ENCODE results near the gene PCGF5. TPM values are rescaled to one million over a fixed set of nuclear protein-coding genes. Genes with fewer than 3 reads are reported as not detected.

PCGF5 gene
- total and polyA plus RNA-seq, 10 of the 15 experiments (the other 5 are each of a cell fraction or from before 2014, with no cell fraction given), result 33.2 to 79.7 (median 50.7) TPM

DNA sequence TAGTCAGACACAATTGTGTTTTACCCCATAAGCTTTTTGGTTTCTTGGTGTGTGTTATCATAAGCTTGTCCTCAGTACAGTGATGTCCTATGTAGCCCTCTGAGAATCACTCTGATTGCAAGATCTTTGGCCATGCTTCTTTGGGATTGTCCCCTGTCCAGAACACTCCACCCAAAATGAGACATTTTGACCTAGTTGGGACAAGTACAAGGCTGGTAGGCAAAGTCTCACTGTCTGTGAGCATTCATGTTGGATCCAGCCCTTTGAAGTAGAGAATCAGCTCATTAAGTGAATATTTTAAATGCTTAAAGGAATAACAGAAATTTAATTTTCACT, 28.9 kb upstream of the PCGF5 start (continued):
- TF ChIP-seq, protein P1, sequence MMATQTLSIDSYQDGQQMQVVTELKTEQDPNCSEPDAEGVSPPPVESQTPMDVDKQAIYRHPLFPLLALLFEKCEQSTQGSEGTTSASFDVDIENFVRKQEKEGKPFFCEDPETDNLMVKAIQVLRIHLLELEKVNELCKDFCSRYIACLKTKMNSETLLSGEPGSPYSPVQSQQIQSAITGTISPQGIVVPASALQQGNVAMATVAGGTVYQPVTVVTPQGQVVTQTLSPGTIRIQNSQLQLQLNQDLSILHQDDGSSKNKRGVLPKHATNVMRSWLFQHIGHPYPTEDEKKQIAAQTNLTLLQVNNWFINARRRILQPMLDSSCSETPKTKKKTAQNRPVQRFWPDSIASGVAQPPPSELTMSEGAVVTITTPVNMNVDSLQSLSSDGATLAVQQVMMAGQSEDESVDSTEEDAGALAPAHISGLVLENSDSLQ (IDR thresholded peaks at IDR 0.05), result no peak
- TF ChIP-seq PAX8 (IDR thresholded peaks at IDR 0.05), result no peak
- TF ChIP-seq, protein P2, sequence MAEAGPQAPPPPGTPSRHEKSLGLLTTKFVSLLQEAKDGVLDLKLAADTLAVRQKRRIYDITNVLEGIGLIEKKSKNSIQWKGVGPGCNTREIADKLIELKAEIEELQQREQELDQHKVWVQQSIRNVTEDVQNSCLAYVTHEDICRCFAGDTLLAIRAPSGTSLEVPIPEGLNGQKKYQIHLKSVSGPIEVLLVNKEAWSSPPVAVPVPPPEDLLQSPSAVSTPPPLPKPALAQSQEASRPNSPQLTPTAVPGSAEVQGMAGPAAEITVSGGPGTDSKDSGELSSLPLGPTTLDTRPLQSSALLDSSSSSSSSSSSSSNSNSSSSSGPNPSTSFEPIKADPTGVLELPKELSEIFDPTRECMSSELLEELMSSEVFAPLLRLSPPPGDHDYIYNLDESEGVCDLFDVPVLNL (IDR thresholded peaks at IDR 0.05; ENCODE audit: low read depth, low read length), result no peak
- TF ChIP-seq CBX3 (IDR thresholded peaks at IDR 0.05; ENCODE audit: borderline replicate concordance, low read depth), result no peak
- TF ChIP-seq, protein P3, sequence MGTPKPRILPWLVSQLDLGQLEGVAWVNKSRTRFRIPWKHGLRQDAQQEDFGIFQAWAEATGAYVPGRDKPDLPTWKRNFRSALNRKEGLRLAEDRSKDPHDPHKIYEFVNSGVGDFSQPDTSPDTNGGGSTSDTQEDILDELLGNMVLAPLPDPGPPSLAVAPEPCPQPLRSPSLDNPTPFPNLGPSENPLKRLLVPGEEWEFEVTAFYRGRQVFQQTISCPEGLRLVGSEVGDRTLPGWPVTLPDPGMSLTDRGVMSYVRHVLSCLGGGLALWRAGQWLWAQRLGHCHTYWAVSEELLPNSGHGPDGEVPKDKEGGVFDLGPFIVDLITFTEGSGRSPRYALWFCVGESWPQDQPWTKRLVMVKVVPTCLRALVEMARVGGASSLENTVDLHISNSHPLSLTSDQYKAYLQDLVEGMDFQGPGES (IDR thresholded peaks at IDR 0.05), result no peak

DNA sequence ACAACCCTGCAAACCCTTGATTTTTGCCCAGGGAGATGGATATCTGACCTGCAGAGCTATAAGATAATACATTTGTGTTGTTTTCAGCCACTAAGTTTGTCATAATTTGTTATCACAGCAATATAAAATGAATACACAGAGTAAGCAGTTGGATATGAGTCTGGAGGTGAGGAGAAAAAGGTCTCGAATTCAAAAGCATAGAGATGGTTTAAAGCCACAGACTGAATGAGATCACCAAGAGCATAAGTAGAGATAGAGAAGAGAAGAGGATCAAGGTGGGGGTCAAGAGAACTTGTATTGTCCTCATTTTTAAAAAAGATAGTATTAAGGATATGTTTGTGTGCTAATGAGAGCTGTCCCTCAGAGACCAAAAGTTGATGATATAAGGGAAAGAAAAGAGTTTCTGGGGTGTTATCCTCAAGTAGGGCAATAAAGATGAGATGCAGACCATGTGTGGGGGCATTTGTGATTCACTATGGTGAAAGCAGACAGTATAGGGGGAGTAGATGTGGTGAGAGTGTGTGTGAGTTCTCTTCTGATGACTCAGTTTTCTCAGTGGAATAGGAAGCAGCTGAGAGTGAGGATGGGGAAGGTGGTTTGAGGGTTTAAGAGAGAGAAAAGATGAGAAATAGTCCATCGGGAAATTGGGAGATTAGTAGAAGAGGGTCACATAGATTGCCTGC, 25.8 kb upstream of the PCGF5 start:
- Histone ChIP-seq H3K9ac (ENCODE audit: control insufficient read depth, insufficient read depth, low read length) (no peak overlapping the region), H2AFZ (ENCODE audit: control insufficient read depth, low read depth, low read length) (no peak overlapping the region), H3K4me3 (no peak overlapping the region), H4K20me1 (ENCODE audit: control insufficient read depth, insufficient read depth) (no peaks in the 10 kb centered on the region), H3K36me3 (ENCODE audit: control insufficient read depth in 2 of 2, insufficient read depth in 2 of 2, low read length in 1 of 2) (no peaks in the 10 kb centered on the region), H3K79me2 (ENCODE audit: control insufficient read depth, insufficient read depth, low read length) (peaks cover 41% of the 10 kb centered on the region), H3K9me3 (replicated peaks; ENCODE audit: control insufficient read depth, insufficient read depth, low read length) (no peaks in the 10 kb centered on the region; the same call in 2 of the 3 replicates), H3K4me2 (ENCODE audit: control insufficient read depth, insufficient read depth) (no peak overlapping the region; the same call in 1 of the 2 replicates), H3K27ac (ENCODE audit: control insufficient read depth, insufficient read depth) (no peak overlapping the region), H3K27me3 (replicated peaks in 1 of 2; ENCODE audit: control insufficient read depth in 2 of 2, insufficient read depth in 2 of 2, low read length in 1 of 2) (no peaks in the 10 kb centered on the region), H3K4me1 (ENCODE audit: control insufficient read depth, insufficient read depth, low read length) (peaks cover 37% of the 10 kb centered on the region)
- BruUV-seq (replicated peaks), result no TSS peak
- in situ Hi-C loops (cut with MboI), result no loop called here
- ChIA-PET SMC1A (ENCODE audit: uncharacterized antibody, unreplicated experiment) (interaction anchor here (1.1 to 1.6 kb wide), 3 partner anchors 12 to 56 kb away, joined by 3 to 12 read pairs (median 3); no protein-coding TSS in a partner anchor), CTCF (no interaction called here), POLR2A (interaction anchor here (0.6 to 0.8 kb wide), 2 partner anchors 14 to 804 kb away, joined by 3 to 5 read pairs; no protein-coding TSS in a partner anchor), RAD21 (ENCODE audit: unreplicated experiment) (interaction anchor here (0.7 to 1.5 kb wide), 3 partner anchors 17 to 189 kb away, joined by 3 to 4 read pairs (median 3); no protein-coding TSS in a partner anchor)
- intact Hi-C loops (cut with micrococcal nuclease; ENCODE audit: unreplicated experiment), result no loop called here
- ATAC-seq, result no peak
- WGBS (ENCODE audit: insufficient coverage, insufficient replicate concordance, low lambda C conversion rate, missing lambda C conversion rate), result 93% methylated on average over 2 of the region's 2 CpGs
- no peak for DNase-seq (ENCODE audit: low read depth, low spot score)
- no peak for TF ChIP-seq RBBP5 (conservative IDR thresholded peaks at IDR 0.05)
- TF ChIP-seq RUNX3 (IDR thresholded peaks at IDR 0.05; ENCODE audit: low read length), result peak; percentile 52
- TF ChIP-seq HDAC6 (IDR thresholded peaks at IDR 0.05; ENCODE audit: unreplicated experiment), result no peak
- TF ChIP-seq BMI1 (IDR thresholded peaks at IDR 0.05; ENCODE audit: borderline replicate concordance), result no peak
- TF ChIP-seq, protein P4, sequence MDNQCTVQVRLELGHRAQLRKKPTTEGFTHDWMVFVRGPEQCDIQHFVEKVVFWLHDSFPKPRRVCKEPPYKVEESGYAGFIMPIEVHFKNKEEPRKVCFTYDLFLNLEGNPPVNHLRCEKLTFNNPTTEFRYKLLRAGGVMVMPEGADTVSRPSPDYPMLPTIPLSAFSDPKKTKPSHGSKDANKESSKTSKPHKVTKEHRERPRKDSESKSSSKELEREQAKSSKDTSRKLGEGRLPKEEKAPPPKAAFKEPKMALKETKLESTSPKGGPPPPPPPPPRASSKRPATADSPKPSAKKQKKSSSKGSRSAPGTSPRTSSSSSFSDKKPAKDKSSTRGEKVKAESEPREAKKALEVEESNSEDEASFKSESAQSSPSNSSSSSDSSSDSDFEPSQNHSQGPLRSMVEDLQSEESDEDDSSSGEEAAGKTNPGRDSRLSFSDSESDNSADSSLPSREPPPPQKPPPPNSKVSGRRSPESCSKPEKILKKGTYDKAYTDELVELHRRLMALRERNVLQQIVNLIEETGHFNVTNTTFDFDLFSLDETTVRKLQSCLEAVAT (IDR thresholded peaks at IDR 0.05), result no peak
- no peak for TF ChIP-seq CHD1 (IDR thresholded peaks at IDR 0.05; ENCODE audit: low read depth, low read length)
- 0 out of 2 replicates have a peak, but pooled peaks have one; percentile 17 for TF ChIP-seq EED (IDR thresholded peaks at IDR 0.05; ENCODE audit: low read depth)
- TF ChIP-seq IKZF2 (IDR thresholded peaks at IDR 0.05), result peak in 1 of 2 experiments; percentile 46; a peak in 1 of 4 replicates
- no peak for FAIRE-seq

All from GM12878 (cell line).